Heart left ventricle (tissue), 13 donors: Measurements from ENCODE around the gene JDP2.

Source experiments
- POLR2A ChIP-seq, 2 donors: fragments of 450-650 bp; IDR thresholded peaks; one replicate each; pipeline ENCODE4 v1.6.1; 2017; ENCODE audit warnings: antibody characterized with exemption in 2 of 2, mild to moderate bottlenecking in 2 of 2, moderate library complexity in 2 of 2
- TF ChIP-seq, protein P1 (sequence below), 12 donors: fragments of 200-600 bp; sonication (generic) in 4 of 12; IDR thresholded peaks; one replicate each; pipeline versions ENCODE4 v1.5.0 to v1.8.0; 2018 to 2022; ENCODE audit warnings: antibody characterized with exemption in 12 of 12, mild to moderate bottlenecking in 5 of 12
- donor health status: ischemic (EF 13 %, LVEDD 7.1; RV severe dilation, severe dysfunction).
- donor health status: DM: no; HTN: yes; CAD: no.
- donor health status: DM: no; HTN: no; CAD: no.
- donor health status: ischemic (EF 25% LVEDD 6.9; RV normal size, moderate dysfunction).
- donor health status: ischemic (EF 25% LVEDD 5.7; RV mildly dilated, moderate dysfunction).
- donor health status: ischemic (EF 35%, LVEDD 5.7; RV mildly dilated, moderate dysfunction).
- donor health status: nonischemic (EF 11% LVEDD 7.7; RV severe dilation, severe dysfunction).
- donor health status: DM: yes; HTN: yes; CAD: no.
- donor health status: PGD.
- donor health status: ischemic (EF 29% LVEDD 5.4; RV normal size, mild dysfunction).
- donor health status: nonischemic (EF 23%, LVEDD 6.1; RV moderate dilation, normal function).

GRCh38 chr14:75469164-75469563 is 41.3 kb downstream of the JDP2 start:
- TF ChIP-seq, protein P1, sequence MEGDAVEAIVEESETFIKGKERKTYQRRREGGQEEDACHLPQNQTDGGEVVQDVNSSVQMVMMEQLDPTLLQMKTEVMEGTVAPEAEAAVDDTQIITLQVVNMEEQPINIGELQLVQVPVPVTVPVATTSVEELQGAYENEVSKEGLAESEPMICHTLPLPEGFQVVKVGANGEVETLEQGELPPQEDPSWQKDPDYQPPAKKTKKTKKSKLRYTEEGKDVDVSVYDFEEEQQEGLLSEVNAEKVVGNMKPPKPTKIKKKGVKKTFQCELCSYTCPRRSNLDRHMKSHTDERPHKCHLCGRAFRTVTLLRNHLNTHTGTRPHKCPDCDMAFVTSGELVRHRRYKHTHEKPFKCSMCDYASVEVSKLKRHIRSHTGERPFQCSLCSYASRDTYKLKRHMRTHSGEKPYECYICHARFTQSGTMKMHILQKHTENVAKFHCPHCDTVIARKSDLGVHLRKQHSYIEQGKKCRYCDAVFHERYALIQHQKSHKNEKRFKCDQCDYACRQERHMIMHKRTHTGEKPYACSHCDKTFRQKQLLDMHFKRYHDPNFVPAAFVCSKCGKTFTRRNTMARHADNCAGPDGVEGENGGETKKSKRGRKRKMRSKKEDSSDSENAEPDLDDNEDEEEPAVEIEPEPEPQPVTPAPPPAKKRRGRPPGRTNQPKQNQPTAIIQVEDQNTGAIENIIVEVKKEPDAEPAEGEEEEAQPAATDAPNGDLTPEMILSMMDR (IDR thresholded peaks at IDR 0.05), result no peak
- no peak for TF ChIP-seq POLR2A (IDR thresholded peaks at IDR 0.05)
